Measurements from ENCODE around the gene LHPP. TPM values are rescaled to one million over a fixed set of nuclear protein-coding genes. Genes with fewer than 3 reads are reported as not detected.

Gene LHPP
- total RNA-seq, 1 donor from 2014 or later: 22.9 TPM

- peaks cover 45% of the 10 kb centered on the region for H3K36me3 Mint-ChIP-seq (ENCODE audit: low read depth)
- H3K4me3 Mint-ChIP-seq: no peak overlapping the region
- ATAC-seq (ENCODE audit: low read depth): no peak
- ChIA-PET POLR2A (interaction anchor here (1.1 to 2.0 kb wide), 2 partner anchors 7 to 62 kb away, joined by 3 to 6 read pairs; no protein-coding TSS in a partner anchor), CTCF (no interaction called here)
- no peaks in the 10 kb centered on the region for H3K27me3 Mint-ChIP-seq
- TF ChIP-seq CTCF (IDR thresholded peaks at IDR 0.05): no peak
- DNase-seq: no peak
- H3K4me1 Mint-ChIP-seq: peaks cover 91% of the 10 kb centered on the region
- intact Hi-C loops (cut with micrococcal nuclease): no loop called here
- H3K9me3 Mint-ChIP-seq: no peaks in the 10 kb centered on the region
- peak overlapping the region; percentile 64 for H3K27ac Mint-ChIP-seq
Measured at GRCh38 chr10:124656541-124656940, 194.9 kb downstream of the LHPP start.

GRCh38 chr10:124657806-124658205, 196.2 kb downstream of the LHPP start:
- Mint-ChIP-seq H3K4me1 (peaks cover 85% of the 10 kb centered on the region), H3K9me3 (no peaks in the 10 kb centered on the region), H3K27me3 (no peaks in the 10 kb centered on the region), H3K36me3 (ENCODE audit: low read depth) (peaks cover 57% of the 10 kb centered on the region), H3K27ac (peak overlapping the region; percentile 85), H3K4me3 (peak overlapping the region; percentile 53)
- ChIA-PET POLR2A (interaction anchor here (0.9 to 2.0 kb wide), 3 partner anchors 9 to 61 kb away, joined by 3 to 6 read pairs (median 3); no protein-coding TSS in a partner anchor), CTCF (interaction anchor here (0.7 to 1.0 kb wide), 3 partner anchors 61 to 83 kb away, joined by 3 read pairs; no protein-coding TSS in a partner anchor)
- TF ChIP-seq CTCF (IDR thresholded peaks at IDR 0.05): no peak
- peak; percentile 71 for ATAC-seq (ENCODE audit: low read depth)
- intact Hi-C loops (cut with micrococcal nuclease): no loop called here
- no peak for DNase-seq

- H3K4me1 Mint-ChIP-seq: peaks cover 76% of the 10 kb centered on the region
- ChIA-PET CTCF (interaction anchor here (0.9 to 1.3 kb wide), 4 partner anchors 10 to 60 kb away, joined by 3 to 4 read pairs (median 4); no protein-coding TSS in a partner anchor), POLR2A (interaction anchor here (0.7 to 2.0 kb wide), 8 partner anchors 9 to 83 kb away, joined by 3 to 7 read pairs (median 3); no protein-coding TSS in a partner anchor)
- peak overlapping the region; percentile 85 for H3K27ac Mint-ChIP-seq
- H3K9me3 Mint-ChIP-seq: no peaks in the 10 kb centered on the region
- TF ChIP-seq CTCF (IDR thresholded peaks at IDR 0.05): no peak
- no peak overlapping the region for H3K4me3 Mint-ChIP-seq
- no peak for ATAC-seq (ENCODE audit: low read depth)
- intact Hi-C loops (cut with micrococcal nuclease): no loop called here
- no peaks in the 10 kb centered on the region for H3K27me3 Mint-ChIP-seq
- peaks cover 60% of the 10 kb centered on the region for H3K36me3 Mint-ChIP-seq (ENCODE audit: low read depth)
- no peak for DNase-seq
Measured at GRCh38 chr10:124658591-124659242, 197.1 kb downstream of the LHPP start.

GRCh38 chr10:124659380-124659779, 197.8 kb downstream of the LHPP start:
- no peak for TF ChIP-seq CTCF (IDR thresholded peaks at IDR 0.05)
- Mint-ChIP-seq H3K36me3 (ENCODE audit: low read depth) (peaks cover 61% of the 10 kb centered on the region), H3K9me3 (no peaks in the 10 kb centered on the region), H3K27me3 (no peaks in the 10 kb centered on the region), H3K4me3 (no peak overlapping the region), H3K4me1 (peaks cover 70% of the 10 kb centered on the region), H3K27ac (peak overlapping the region; percentile 85)
- CTCF ChIA-PET: interaction anchor here (0.7 to 1.3 kb wide), 5 partner anchors 10 to 129 kb away, joined by 3 to 4 read pairs (median 3); no protein-coding TSS in a partner anchor
- ATAC-seq (ENCODE audit: low read depth) (no peak), DNase-seq (no peak)
- intact Hi-C loops (cut with micrococcal nuclease): no loop called here
- POLR2A ChIA-PET: interaction anchor here (0.8 to 1.7 kb wide), 5 partner anchors 10 to 64 kb away, joined by 3 to 7 read pairs (median 3); no protein-coding TSS in a partner anchor

GRCh38 chr10:124660404-124661125, 198.9 kb downstream of the LHPP start:
- no peaks in the 10 kb centered on the region for H3K9me3 Mint-ChIP-seq
- peak overlapping the region; percentile 85 for H3K27ac Mint-ChIP-seq
- H3K36me3 Mint-ChIP-seq (ENCODE audit: low read depth): peaks cover 66% of the 10 kb centered on the region
- no peak for TF ChIP-seq CTCF (IDR thresholded peaks at IDR 0.05)
- H3K4me1 Mint-ChIP-seq: peaks cover 66% of the 10 kb centered on the region
- intact Hi-C loops (cut with micrococcal nuclease): no loop called here
- ATAC-seq (ENCODE audit: low read depth): no peak
- ChIA-PET POLR2A (interaction anchor here (0.6 to 1.7 kb wide), 4 partner anchors 13 to 74 kb away, joined by 4 to 7 read pairs (median 4); no protein-coding TSS in a partner anchor), CTCF (interaction anchor here (0.7 to 1.2 kb wide), 3 partner anchors 80 to 130 kb away, joined by 3 read pairs; no protein-coding TSS in a partner anchor)
- no peak overlapping the region for H3K4me3 Mint-ChIP-seq
- H3K27me3 Mint-ChIP-seq: no peaks in the 10 kb centered on the region
- DNase-seq: no peak

Measured in activated B cell treated with CpG ODN at 0.5 μM for 24 hours (primary cell).